ENCODE results near the gene ITPR1.
A peak's percentile ranks its signal among the peaks of the same experiment; 100 is the strongest.

The ITPR1 gene

DNA sequence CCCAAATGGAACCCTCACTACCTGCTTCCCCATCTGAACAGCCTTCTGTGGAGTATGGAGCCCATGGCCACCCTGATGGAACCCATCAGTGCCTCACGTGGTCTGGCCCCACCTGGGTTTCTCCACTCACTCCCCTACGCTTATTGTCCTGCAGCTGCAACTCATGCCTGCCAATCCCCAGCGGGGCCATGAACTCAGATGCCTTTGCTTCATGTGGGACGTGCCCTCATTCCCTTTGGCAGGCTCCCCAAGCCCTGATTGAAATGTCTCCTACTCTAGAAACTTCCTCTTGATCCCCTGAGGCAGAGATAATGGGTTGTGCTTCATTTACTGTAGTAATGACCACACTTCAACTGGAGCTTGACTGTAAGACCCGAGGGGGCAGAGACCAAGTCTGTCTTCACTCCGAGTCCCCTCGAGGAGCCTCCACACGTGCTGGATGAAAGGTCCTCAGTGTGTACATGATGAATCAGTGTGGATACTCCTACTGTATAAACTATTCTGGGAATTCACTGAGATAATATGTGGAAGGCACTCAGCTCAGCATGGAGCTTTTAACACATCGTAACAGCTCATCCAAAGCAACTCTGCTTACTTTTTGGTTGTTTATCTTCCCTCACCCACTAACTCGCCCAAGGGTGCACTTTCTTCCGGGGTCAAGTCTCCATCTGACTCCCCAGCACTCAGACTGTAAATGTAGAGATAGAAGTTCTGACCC is 253.3 kb downstream of the ITPR1 start:
- H3K4me1 Mint-ChIP-seq, result peaks cover 47 to 51% of the 10 kb centered on the region in 2 donors
- no peaks in the 10 kb centered on the region for H3K9me3 Mint-ChIP-seq
- peak overlapping the region; percentile 60 for H3K27ac Mint-ChIP-seq
- no peaks in the 10 kb centered on the region for H3K27me3 Mint-ChIP-seq
- peaks cover 57 to 77% of the 10 kb centered on the region in 2 donors for H3K36me3 Mint-ChIP-seq
- DNase-seq (no peak), ATAC-seq (replicated peaks) (no peak)
- H3K4me3 Mint-ChIP-seq, result no peak overlapping the region

GRCh38 chr3:4748127-4748526 is 255.0 kb downstream of the ITPR1 start:
- Mint-ChIP-seq H3K4me3 (no peak overlapping the region), H3K9me3 (no peaks in the 10 kb centered on the region), H3K27me3 (no peaks in the 10 kb centered on the region), H3K36me3 (peaks cover 51 to 79% of the 10 kb centered on the region in 2 donors), H3K4me1 (peaks cover 52 to 61% of the 10 kb centered on the region in 2 donors), H3K27ac (no peak overlapping the region)
- ATAC-seq (replicated peaks) (no peak), DNase-seq (no peak)

DNA sequence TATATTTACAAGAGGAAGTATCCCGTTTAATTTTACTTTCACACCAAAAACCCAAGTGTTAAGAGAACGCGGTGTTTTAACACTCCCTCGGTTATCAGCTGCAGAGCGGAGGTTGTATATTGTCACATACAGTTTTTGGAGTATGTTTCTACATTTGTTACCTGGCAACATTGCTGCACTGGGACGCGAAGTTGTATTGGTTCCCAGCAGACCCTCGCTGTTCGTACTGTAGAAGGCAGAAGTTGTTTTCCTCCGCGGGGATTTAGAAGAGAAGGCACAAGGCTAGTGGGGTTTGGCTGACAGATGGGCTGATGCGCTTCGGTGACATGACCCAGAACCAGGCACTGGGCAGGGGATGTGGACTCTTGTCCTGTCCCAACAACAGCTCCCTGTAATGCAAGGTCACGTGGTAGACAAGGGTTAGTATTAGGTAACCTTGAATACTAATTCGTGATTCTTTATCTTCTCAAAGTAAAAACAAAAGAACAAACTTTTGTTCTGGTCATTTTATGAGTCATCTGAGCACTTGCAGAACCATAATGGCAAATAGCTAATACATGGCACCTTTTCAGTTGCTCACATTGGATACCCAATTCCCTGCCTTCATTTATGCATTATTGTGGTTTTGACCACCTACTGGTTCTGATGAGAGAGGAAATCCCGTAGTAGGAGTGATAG is 255.7 kb downstream of the ITPR1 start:
- Mint-ChIP-seq H3K4me1 (peaks cover 56 to 68% of the 10 kb centered on the region in 2 donors), H3K27me3 (no peaks in the 10 kb centered on the region), H3K36me3 (peaks cover 51 to 77% of the 10 kb centered on the region in 2 donors), H3K4me3 (no peak overlapping the region), H3K9me3 (no peaks in the 10 kb centered on the region), H3K27ac (peak overlapping the region; percentile 78)
- ATAC-seq (replicated peaks) (peak; percentile 18 to 38), DNase-seq (no peak)

DNA sequence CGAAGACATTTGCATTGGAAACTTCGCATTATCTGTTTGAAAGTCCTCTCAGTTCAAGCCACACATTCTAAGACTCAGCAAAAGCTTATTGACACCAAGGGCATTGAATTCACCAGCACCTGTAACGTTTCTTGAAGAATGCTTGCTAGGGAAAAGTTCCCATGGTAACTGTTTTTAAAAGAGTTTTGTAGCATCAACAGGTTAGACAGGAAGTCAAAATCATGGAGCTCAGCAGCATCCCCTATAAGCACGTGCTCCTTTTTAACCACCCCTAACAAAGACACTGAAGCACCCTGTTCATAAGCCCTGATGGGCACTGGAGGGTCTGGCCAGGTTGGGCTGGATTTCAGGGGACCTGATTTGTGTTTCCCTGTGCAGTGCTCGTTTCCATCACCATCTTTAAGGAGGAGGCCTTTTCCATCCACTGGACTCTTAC is 256.4 kb downstream of the ITPR1 start:
- Mint-ChIP-seq H3K36me3 (peaks cover 54 to 80% of the 10 kb centered on the region in 2 donors), H3K9me3 (no peaks in the 10 kb centered on the region), H3K27me3 (no peaks in the 10 kb centered on the region), H3K4me1 (peaks cover 62 to 76% of the 10 kb centered on the region in 2 donors), H3K27ac (peak overlapping the region; percentile 66), H3K4me3 (peak overlapping the region; percentile 5 to 19)
- ATAC-seq (replicated peaks), result no peak
- DNase-seq, result no peak

- peak; percentile 16 to 20 for ATAC-seq (replicated peaks)
- peaks cover 49 to 78% of the 10 kb centered on the region in 2 donors for H3K36me3 Mint-ChIP-seq
Measured at GRCh38 chr3:4750306-4750968, 257.3 kb downstream of the ITPR1 start.

GRCh38 chr3:4751029-4751501 is 257.9 kb downstream of the ITPR1 start:
- peaks cover 51 to 76% of the 10 kb centered on the region in 2 donors for H3K36me3 Mint-ChIP-seq
- peaks cover 61 to 79% of the 10 kb centered on the region in 2 donors for H3K4me1 Mint-ChIP-seq
- DNase-seq (no peak), ATAC-seq (replicated peaks) (peak; percentile 12 to 37)
- H3K9me3 Mint-ChIP-seq, result no peaks in the 10 kb centered on the region
- H3K27me3 Mint-ChIP-seq, result no peaks in the 10 kb centered on the region
- peak overlapping the region; percentile 98 for H3K27ac Mint-ChIP-seq
- H3K4me3 Mint-ChIP-seq, result peak overlapping the region; percentile 66 to 84

More at GRCh38 chr3:4750306-4750968, 257.3 kb downstream of the ITPR1 start:
- Mint-ChIP-seq H3K4me1 (peaks cover 64 to 79% of the 10 kb centered on the region in 2 donors), H3K27me3 (no peaks in the 10 kb centered on the region), H3K4me3 (peak overlapping the region; percentile 66 to 84), H3K27ac (peak overlapping the region; percentile 98), H3K9me3 (no peaks in the 10 kb centered on the region)
- DNase-seq, result no peak

- ATAC-seq (replicated peaks) (peak; percentile 44 to 54), DNase-seq (peak; percentile 29)
- H3K4me3 Mint-ChIP-seq, result peak overlapping the region; percentile 66 to 84
- no peaks in the 10 kb centered on the region for H3K9me3 Mint-ChIP-seq
- H3K27me3 Mint-ChIP-seq, result no peaks in the 10 kb centered on the region
- peaks cover 49 to 76% of the 10 kb centered on the region in 2 donors for H3K36me3 Mint-ChIP-seq
- H3K27ac Mint-ChIP-seq, result peak overlapping the region; percentile 98
- H3K4me1 Mint-ChIP-seq, result peaks cover 60 to 78% of the 10 kb centered on the region in 2 donors
Measured at GRCh38 chr3:4751502-4752101, 258.5 kb downstream of the ITPR1 start.

GRCh38 chr3:4752201-4753072 is 259.3 kb downstream of the ITPR1 start:
- ATAC-seq (replicated peaks), result no peak
- Mint-ChIP-seq H3K27ac (peak overlapping the region; percentile 98), H3K9me3 (no peaks in the 10 kb centered on the region), H3K36me3 (peaks cover 44 to 76% of the 10 kb centered on the region in 2 donors), H3K27me3 (no peaks in the 10 kb centered on the region), H3K4me1 (peaks cover 59 to 79% of the 10 kb centered on the region in 2 donors), H3K4me3 (peak overlapping the region in 1 of 2 donors; percentile 3)
- DNase-seq, result no peak

DNA sequence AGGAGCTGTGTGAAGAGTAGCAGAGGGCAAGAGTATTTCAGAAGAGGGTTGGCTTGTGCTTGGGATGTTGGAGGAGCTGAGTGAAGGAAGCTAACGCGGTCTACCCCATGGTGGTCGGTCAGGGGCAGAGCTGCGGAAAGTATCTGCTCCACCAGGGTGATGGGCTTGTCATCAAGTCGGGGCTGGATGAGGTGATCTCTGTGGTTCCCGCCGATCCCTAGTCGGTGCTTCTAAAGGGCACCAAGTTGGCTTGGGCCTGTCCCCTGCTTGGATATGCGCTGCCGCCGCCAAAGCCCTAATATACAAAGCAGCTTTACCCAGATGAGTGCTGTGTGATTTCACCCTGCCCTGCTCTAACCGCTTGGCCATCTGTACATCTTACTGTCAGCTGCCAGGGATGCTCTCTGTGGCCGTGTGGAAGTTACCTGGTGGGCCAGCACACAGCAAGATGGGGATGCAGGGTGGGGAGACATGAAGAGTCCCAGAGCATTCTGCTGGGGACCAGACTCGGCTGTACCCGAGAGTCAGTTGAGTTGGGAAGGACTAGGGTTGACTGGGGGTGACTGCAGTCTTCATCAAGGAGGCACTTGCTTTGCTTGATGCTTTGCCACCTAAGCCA is 260.0 kb downstream of the ITPR1 start:
- H3K4me1 Mint-ChIP-seq, result peaks cover 59 to 82% of the 10 kb centered on the region in 2 donors

DNA sequence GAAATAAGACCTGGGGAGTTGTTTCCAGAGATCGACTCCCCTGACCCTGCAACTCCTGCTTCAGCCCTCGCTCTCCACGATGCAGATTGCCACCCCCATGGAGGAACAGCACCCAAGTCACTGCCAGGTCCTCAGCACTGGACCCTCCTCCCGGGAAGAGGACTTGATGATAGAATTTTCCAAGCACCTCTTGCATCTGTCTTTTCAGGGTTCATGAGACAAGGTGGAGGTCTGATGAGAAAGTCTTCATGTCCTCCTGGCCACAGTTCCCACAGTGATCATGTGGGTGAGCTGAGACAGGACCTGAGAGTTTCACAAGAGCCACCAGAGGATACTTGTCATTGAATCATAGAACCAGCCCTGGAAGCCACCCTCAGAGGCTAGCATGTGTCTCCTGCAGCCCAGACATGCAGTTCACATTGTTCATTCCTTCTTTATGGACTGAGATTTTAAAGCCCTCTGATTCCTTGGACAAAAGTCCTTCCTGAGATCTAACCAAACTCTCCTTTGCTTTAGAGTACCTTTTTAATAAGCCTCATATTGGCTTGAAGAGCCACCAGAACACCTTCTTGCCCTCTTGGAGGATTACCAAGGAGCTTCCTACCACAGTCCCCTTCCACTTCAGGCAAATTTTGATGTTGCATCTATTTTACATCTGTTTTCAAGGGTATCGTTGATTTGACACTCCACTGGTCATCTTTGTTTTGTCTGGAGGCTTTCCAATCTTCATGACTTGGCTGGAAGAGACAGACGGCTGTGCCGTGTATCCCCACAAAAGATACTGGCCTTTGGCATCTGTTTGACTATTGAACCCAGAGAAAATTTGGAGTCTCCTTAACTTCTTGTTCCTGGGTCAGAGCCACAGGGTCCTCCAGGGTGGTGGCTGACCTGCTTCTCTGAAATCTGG is 261.3 kb downstream of the ITPR1 start:
- peak; percentile 70 to 81 for ATAC-seq (replicated peaks)
- peaks cover 51 to 74% of the 10 kb centered on the region in 2 donors for H3K4me1 Mint-ChIP-seq

More for the DNA sequence above, 260.0 kb downstream of the ITPR1 start:
- H3K27me3 Mint-ChIP-seq, result no peaks in the 10 kb centered on the region
- H3K9me3 Mint-ChIP-seq, result no peaks in the 10 kb centered on the region
- H3K36me3 Mint-ChIP-seq, result peaks cover 42 to 75% of the 10 kb centered on the region in 2 donors
- DNase-seq, result no peak
- H3K27ac Mint-ChIP-seq, result peak overlapping the region; percentile 59
- H3K4me3 Mint-ChIP-seq, result peak overlapping the region in 1 of 2 donors; percentile 3
- ATAC-seq (replicated peaks), result peak in 1 of 2 donors; percentile 41

DNA sequence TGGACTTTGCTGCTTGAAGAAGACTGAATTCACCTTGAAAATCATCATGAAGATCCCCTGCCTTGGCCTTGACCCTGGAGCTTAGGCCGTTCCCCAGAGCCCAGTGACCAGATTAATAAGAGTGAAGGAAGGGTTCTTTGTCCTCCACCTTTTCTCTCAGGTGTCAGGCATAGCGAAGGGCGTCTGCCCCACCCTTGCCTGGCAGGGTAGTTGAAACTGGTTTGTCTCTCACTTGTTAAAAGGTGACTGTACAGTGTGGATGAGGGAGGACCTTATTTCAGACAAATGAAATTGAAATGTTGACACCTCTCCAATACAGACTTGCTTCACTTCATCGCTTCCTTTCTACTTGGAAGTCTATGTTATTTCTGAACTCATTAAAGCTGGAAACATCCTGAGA is 262.4 kb downstream of the ITPR1 start:
- DNase-seq, result no peak
- ATAC-seq (replicated peaks), result no peak
- no peaks in the 10 kb centered on the region for H3K9me3 Mint-ChIP-seq
- H3K27ac Mint-ChIP-seq, result no peak overlapping the region
- no peak overlapping the region for H3K4me3 Mint-ChIP-seq
- H3K27me3 Mint-ChIP-seq, result no peaks in the 10 kb centered on the region
- H3K36me3 Mint-ChIP-seq, result peaks cover 46 to 74% of the 10 kb centered on the region in 2 donors
- peaks cover 43 to 69% of the 10 kb centered on the region in 2 donors for H3K4me1 Mint-ChIP-seq

More for the DNA sequence above, 261.3 kb downstream of the ITPR1 start:
- Mint-ChIP-seq H3K27ac (peak overlapping the region; percentile 65), H3K9me3 (no peaks in the 10 kb centered on the region), H3K27me3 (no peaks in the 10 kb centered on the region), H3K4me3 (peak overlapping the region in 1 of 2 donors; percentile 48), H3K36me3 (peaks cover 45 to 71% of the 10 kb centered on the region in 2 donors)
- DNase-seq, result peak; percentile 34
